Body of pancreas (tissue), 4 donors: ENCODE measurements around the gene ZNF543.

ENCODE experiments used
- POLR2A ChIP-seq, 3 donors: fragments of 450-650 bp; IDR thresholded peaks; one replicate each; pipeline ENCODE4 v1.6.1; 2016; ENCODE audit warnings: antibody characterized with exemption in 3 of 3, mild to moderate bottlenecking in 2 of 3
- TF ChIP-seq, protein P1 (sequence below), 7 experiments: fragments of 450-650 bp in 4 of 7; fragments of 200-600 bp in 3 of 7; sonication (generic) in 3 of 7; IDR thresholded peaks; one replicate each; pipeline ENCODE4 v1.5.1; 2016 to 2019; ENCODE audit warnings: antibody characterized with exemption in 7 of 7

DNA sequence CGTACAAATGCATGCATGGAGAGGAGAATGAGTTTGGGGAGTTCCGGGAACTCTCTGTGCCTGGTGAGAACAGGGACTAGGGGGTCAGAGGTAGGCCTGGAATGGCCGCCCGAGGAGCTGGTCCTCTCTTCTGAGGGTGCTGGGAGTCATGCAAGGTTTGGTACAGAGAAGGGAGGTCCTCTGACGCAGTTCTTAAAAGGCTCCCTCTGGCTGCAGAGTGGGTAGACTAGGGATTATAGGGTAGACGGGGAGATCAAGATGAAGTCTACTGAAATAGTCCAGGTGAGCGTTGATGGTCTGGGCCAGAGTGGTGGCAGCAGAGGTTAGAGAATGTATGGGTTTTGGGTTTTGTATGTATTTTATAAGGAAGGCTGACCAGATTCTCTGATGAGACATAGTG is 31.6 kb downstream of the ZNF543 start:
- TF ChIP-seq, protein P1, sequence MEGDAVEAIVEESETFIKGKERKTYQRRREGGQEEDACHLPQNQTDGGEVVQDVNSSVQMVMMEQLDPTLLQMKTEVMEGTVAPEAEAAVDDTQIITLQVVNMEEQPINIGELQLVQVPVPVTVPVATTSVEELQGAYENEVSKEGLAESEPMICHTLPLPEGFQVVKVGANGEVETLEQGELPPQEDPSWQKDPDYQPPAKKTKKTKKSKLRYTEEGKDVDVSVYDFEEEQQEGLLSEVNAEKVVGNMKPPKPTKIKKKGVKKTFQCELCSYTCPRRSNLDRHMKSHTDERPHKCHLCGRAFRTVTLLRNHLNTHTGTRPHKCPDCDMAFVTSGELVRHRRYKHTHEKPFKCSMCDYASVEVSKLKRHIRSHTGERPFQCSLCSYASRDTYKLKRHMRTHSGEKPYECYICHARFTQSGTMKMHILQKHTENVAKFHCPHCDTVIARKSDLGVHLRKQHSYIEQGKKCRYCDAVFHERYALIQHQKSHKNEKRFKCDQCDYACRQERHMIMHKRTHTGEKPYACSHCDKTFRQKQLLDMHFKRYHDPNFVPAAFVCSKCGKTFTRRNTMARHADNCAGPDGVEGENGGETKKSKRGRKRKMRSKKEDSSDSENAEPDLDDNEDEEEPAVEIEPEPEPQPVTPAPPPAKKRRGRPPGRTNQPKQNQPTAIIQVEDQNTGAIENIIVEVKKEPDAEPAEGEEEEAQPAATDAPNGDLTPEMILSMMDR (IDR thresholded peaks at IDR 0.05), result no peak
- TF ChIP-seq POLR2A (IDR thresholded peaks at IDR 0.05), result no peak
